Measurements from ENCODE around the gene ARAP1. TPM values are rescaled to one million over a fixed set of nuclear protein-coding genes. Genes with fewer than 3 reads are reported as not detected.

ARAP1 gene
- total RNA-seq, 2 experiments from 2014 or later, result 64.7 to 70.1 TPM

DNA sequence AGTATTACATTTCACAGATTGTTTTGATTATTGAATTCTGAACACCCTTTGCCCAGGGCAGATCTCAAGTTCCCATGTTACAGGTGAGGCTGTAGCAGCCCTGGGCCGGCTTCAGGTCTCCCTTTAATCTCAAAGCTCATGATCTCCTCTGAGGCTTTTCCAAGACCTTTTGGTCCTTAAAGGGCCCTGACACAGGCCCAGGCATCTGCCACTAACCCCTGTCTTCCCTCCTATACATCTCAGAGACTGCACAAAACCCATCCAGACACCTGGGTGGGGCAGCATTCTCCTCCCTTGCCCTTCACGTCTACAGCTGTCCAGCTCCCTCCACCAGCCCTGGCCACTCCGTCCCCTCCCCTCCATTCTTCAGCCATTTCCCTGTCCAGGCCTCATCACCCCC lies 115.8 kb downstream of the ARAP1 start:
- H3K9me3 Mint-ChIP-seq, result no peaks in the 10 kb centered on the region
- no peak overlapping the region for H3K27ac Mint-ChIP-seq
- H3K4me3 Mint-ChIP-seq, result no peak overlapping the region
- peaks cover 2% of the 10 kb centered on the region for H3K4me1 Mint-ChIP-seq (ENCODE audit: low read depth)
- H3K27me3 Mint-ChIP-seq (ENCODE audit: low read depth), result peaks cover 2% of the 10 kb centered on the region
- H3K36me3 Mint-ChIP-seq (ENCODE audit: low read depth), result no peaks in the 10 kb centered on the region
- DNase-seq, result no peak
- intact Hi-C loops (cut with micrococcal nuclease), result no loop called here
- CTCF ChIA-PET, result interaction anchor here (1.2 to 4.2 kb wide), 2 partner anchors 9 to 50 kb away, joined by 3 to 21 read pairs; no protein-coding TSS in a partner anchor

DNA sequence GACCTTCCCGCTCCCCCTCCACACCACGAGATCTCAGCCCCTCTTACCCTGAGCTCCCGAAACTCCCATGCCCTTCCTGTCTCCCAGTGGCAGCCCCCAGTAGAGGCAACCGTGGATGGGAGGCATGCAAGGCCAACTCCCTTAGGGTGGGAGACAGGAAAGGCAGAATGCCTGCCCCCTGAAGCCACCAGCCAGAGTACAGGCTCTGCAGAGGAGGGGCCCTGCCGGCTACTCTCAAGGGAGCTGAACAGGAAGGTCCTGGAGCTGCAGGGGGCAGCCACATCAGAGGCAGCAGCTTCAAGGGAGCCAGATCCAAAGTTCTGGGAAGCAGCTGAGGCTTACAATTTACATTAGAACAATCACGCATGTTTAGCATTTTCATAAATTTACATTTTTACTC lies 116.3 kb downstream of the ARAP1 start:
- Mint-ChIP-seq H3K27me3 (ENCODE audit: low read depth) (peaks cover 2% of the 10 kb centered on the region), H3K27ac (no peak overlapping the region), H3K36me3 (ENCODE audit: low read depth) (no peaks in the 10 kb centered on the region), H3K4me3 (no peak overlapping the region), H3K4me1 (ENCODE audit: low read depth) (peaks cover 2% of the 10 kb centered on the region), H3K9me3 (no peaks in the 10 kb centered on the region)
- CTCF ChIA-PET, result interaction anchor here (1.2 to 4.2 kb wide), 3 partner anchors 9 to 50 kb away, joined by 3 to 21 read pairs (median 3); no protein-coding TSS in a partner anchor
- intact Hi-C loops (cut with micrococcal nuclease), result no loop called here
- no peak for DNase-seq

GRCh38 chr11:72635309-72635915 lies 116.8 kb downstream of the ARAP1 start:
- intact Hi-C loops (cut with micrococcal nuclease), result no loop called here
- Mint-ChIP-seq H3K4me1 (ENCODE audit: low read depth) (peaks cover 2% of the 10 kb centered on the region), H3K9me3 (no peaks in the 10 kb centered on the region), H3K4me3 (no peak overlapping the region), H3K36me3 (ENCODE audit: low read depth) (no peaks in the 10 kb centered on the region), H3K27ac (no peak overlapping the region), H3K27me3 (ENCODE audit: low read depth) (peaks cover 2% of the 10 kb centered on the region)
- CTCF ChIA-PET, result interaction anchor here (1.0 to 4.2 kb wide), 4 partner anchors 10 to 49 kb away, joined by 3 to 21 read pairs (median 4); no protein-coding TSS in a partner anchor
- DNase-seq, result no peak

Small RNAs within 50 kb of the gene (microRNA-seq; reads per million reads assigned to microRNA genes)
- not detected for gene MIR4692 (ENCODE audit: borderline microRNAs expressed, borderline replicate concordance)

Other genes starting within 250 kb of the ARAP1 start
- 1 to 10 TPM in 1 of 2 experiments, under 1 TPM in 1; 0.69 to 1.1 TPM for gene PDE2A, start 78.0 kb downstream of the ARAP1 start, total RNA-seq
- 10 to 100 TPM; 11.9 to 12.0 TPM for gene STARD10, start 41.6 kb upstream of the ARAP1 start, total RNA-seq
- gene ATG16L2, start 62.0 kb upstream of the ARAP1 start, total RNA-seq, result 100 to 1,000 TPM; 105 to 114 TPM

Measured in activated naive CD4-positive, alpha-beta T cell treated with anti-CD3 and anti-CD28 coated beads for 36 hours (primary cell).